ENCODE results near the gene KCNJ1. TPM values are rescaled to one million over a fixed set of nuclear protein-coding genes. Genes with fewer than 3 reads are reported as not detected.

The KCNJ1 gene
- total and polyA plus RNA-seq, 2 donors (not counting 3 experiments of a cell fraction or from before 2014, with no cell fraction given): not detected

- ChIA-PET CTCF (interaction anchor here (0.6 to 11.2 kb wide), 33 partner anchors 9 to 868 kb away, joined by 3 to 951 read pairs (median 4); partner anchors contain the start of genes BARX2 and TP53AIP1), POLR2A (interaction anchor here (1.6 kb wide), 1 partner anchor 71 kb away, joined by 5 read pairs; no protein-coding TSS in a partner anchor)
- no peaks in the 10 kb centered on the region for H3K9me3 ChIP-seq (replicated peaks; ENCODE audit: control insufficient read depth, insufficient read depth, low read length)
- H3K36me3 ChIP-seq (ENCODE audit: control insufficient read depth in 2 of 2, extremely low read depth in 1 of 2, insufficient read depth in 2 of 2, low read length in 2 of 2): no peaks in the 10 kb centered on the region
- H3K4me2 ChIP-seq (ENCODE audit: insufficient read depth, low read length): no peak overlapping the region
- no peaks in the 10 kb centered on the region for H3K9me1 ChIP-seq (replicated peaks; ENCODE audit: control insufficient read depth, extremely low read depth, insufficient read depth, low read length)
- H3K79me2 ChIP-seq (ENCODE audit: control insufficient read depth, insufficient read depth, low read length): no peaks in the 10 kb centered on the region
- no peak overlapping the region for H2AFZ ChIP-seq (ENCODE audit: low read depth, low read length)
- H3K4me3 ChIP-seq (replicated peaks in 1 of 3; ENCODE audit: insufficient read depth in 1 of 3, low read depth in 1 of 3, low read length in 3 of 3): no peak overlapping the region
- peaks cover 43 to 62% of the 10 kb centered on the region in 2 experiments for H3K27me3 ChIP-seq (ENCODE audit: control insufficient read depth in 2 of 2, insufficient read depth in 2 of 2, low read length in 2 of 2)
- intact Hi-C loops (cut with micrococcal nuclease) (loop anchor here (1.0 to 2.0 kb wide), 6 partner anchors 23 to 866 kb away; no protein-coding TSS in a partner anchor), dilution Hi-C loops (cut with MboI; ENCODE audit: extremely low pct_ligation_motif_present, low sequenced_read_pairs) (no loop called here)
- peak; percentile 80 for DNase-seq (ENCODE audit: low read depth, low spot score)
- no peak overlapping the region for H3K9ac ChIP-seq (replicated peaks; ENCODE audit: extremely low read depth, insufficient read depth, low read length)
- no peak overlapping the region for H3K27ac ChIP-seq (ENCODE audit: insufficient read depth, low read depth, low read length)
- BruUV-seq (replicated peaks): no TSS peak
- no peaks in the 10 kb centered on the region for H4K20me1 ChIP-seq (replicated peaks; ENCODE audit: control insufficient read depth, extremely low read depth, insufficient read depth, low read length)
- FAIRE-seq: peak; percentile 86
- no peak for TF ChIP-seq FOS (IDR thresholded peaks at IDR 0.05; ENCODE audit: borderline replicate concordance, insufficient read depth, low read length)
- TF ChIP-seq CTCF (IDR thresholded peaks at IDR 0.05; ENCODE audit: extremely low read depth in 1 of 2, insufficient read depth in 1 of 2, low read depth in 1 of 2, low read length in 2 of 2): peak; percentile 59 to 63
- H3K4me1 ChIP-seq (ENCODE audit: control insufficient read depth, extremely low read depth, insufficient read depth, low read length): no peaks in the 10 kb centered on the region
Measured at GRCh38 chr11:128884703-128885338, 17.7 kb upstream of the KCNJ1 start.

DNA sequence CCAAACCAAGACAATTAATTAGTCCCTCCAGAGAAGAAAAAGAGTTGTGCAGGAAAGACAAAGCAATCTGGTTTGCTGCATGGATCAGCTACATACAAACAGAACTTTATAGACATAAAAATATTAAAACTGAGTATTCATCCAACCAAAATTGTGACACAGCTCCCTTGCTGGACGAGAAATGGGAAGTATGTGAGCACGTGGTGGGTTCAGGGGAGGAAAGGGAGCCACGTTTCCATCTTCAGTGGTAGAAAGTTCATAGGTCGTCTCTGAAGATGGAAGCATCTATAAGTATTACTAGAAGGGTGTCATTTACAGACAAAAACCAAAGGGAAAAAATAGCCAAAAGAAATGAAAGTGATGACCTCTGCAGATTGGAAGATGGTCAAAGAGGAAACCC, 17.0 kb upstream of the KCNJ1 start:
- Histone ChIP-seq H3K27ac (ENCODE audit: insufficient read depth, low read depth, low read length) (no peak overlapping the region), H3K9me1 (replicated peaks; ENCODE audit: control insufficient read depth, extremely low read depth, insufficient read depth, low read length) (no peaks in the 10 kb centered on the region), H3K79me2 (ENCODE audit: control insufficient read depth, insufficient read depth, low read length) (no peaks in the 10 kb centered on the region), H3K4me2 (ENCODE audit: insufficient read depth, low read length) (no peak overlapping the region), H3K9ac (replicated peaks; ENCODE audit: extremely low read depth, insufficient read depth, low read length) (no peak overlapping the region), H2AFZ (ENCODE audit: low read depth, low read length) (no peak overlapping the region), H4K20me1 (replicated peaks; ENCODE audit: control insufficient read depth, extremely low read depth, insufficient read depth, low read length) (no peaks in the 10 kb centered on the region), H3K4me3 (replicated peaks in 1 of 3; ENCODE audit: insufficient read depth in 1 of 3, low read depth in 1 of 3, low read length in 3 of 3) (no peak overlapping the region), H3K36me3 (ENCODE audit: control insufficient read depth in 2 of 2, extremely low read depth in 1 of 2, insufficient read depth in 2 of 2, low read length in 2 of 2) (no peaks in the 10 kb centered on the region), H3K4me1 (ENCODE audit: control insufficient read depth, extremely low read depth, insufficient read depth, low read length) (no peaks in the 10 kb centered on the region), H3K27me3 (ENCODE audit: control insufficient read depth in 2 of 2, insufficient read depth in 2 of 2, low read length in 2 of 2) (peaks cover 35 to 55% of the 10 kb centered on the region in 2 experiments), H3K9me3 (replicated peaks; ENCODE audit: control insufficient read depth, insufficient read depth, low read length) (no peaks in the 10 kb centered on the region)
- no TSS peak for BruUV-seq (replicated peaks)
- CTCF ChIA-PET: interaction anchor here (0.6 to 11.2 kb wide), 16 partner anchors 8 to 737 kb away, joined by 3 to 951 read pairs (median 8); partner anchors contain the start of gene TP53AIP1
- intact Hi-C loops (cut with micrococcal nuclease): loop anchor here (1.0 to 2.0 kb wide), 6 partner anchors 24 to 867 kb away; no protein-coding TSS in a partner anchor
- TF ChIP-seq FOS (IDR thresholded peaks at IDR 0.05; ENCODE audit: borderline replicate concordance, insufficient read depth, low read length): no peak
- TF ChIP-seq POLR2AphosphoS5 (IDR thresholded peaks at IDR 0.05; ENCODE audit: insufficient read depth, low read depth, low read length): no peak
- TF ChIP-seq GATA2 (IDR thresholded peaks at IDR 0.05; ENCODE audit: insufficient read depth, insufficient read length, low read depth, low read length): no peak
- TF ChIP-seq JUN (IDR thresholded peaks at IDR 0.05; ENCODE audit: borderline replicate concordance, insufficient read depth, insufficient read length, low read depth): no peak
- TF ChIP-seq MYC (IDR thresholded peaks at IDR 0.05; ENCODE audit: low read depth, low read length): no peak
- TF ChIP-seq POLR2A (IDR thresholded peaks at IDR 0.05; ENCODE audit: low read depth, low read length): no peak
- TF ChIP-seq EZH2 (IDR thresholded peaks at IDR 0.05; ENCODE audit: borderline replicate concordance, low read depth, low read length, severe bottlenecking): no peak
- TF ChIP-seq, protein P1, sequence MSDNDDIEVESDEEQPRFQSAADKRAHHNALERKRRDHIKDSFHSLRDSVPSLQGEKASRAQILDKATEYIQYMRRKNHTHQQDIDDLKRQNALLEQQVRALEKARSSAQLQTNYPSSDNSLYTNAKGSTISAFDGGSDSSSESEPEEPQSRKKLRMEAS (IDR thresholded peaks at IDR 0.05; ENCODE audit: insufficient read depth, insufficient read length): no peak
- TF ChIP-seq CTCF (IDR thresholded peaks at IDR 0.05; ENCODE audit: extremely low read depth in 1 of 2, insufficient read depth in 1 of 2, low read depth in 1 of 2, low read length in 2 of 2): no peak
- FAIRE-seq (no peak), DNase-seq (ENCODE audit: low read depth, low spot score) (no peak)
- dilution Hi-C loops (cut with MboI; ENCODE audit: extremely low pct_ligation_motif_present, low sequenced_read_pairs): no loop called here
- POLR2A ChIA-PET: no interaction called here
